Adipocyte (in vitro differentiated cells): ENCODE data around the gene DUSP8.

ENCODE experiments used
- DNase-seq: peaks from one replicate; pipeline ENCODE4 v3.0.0-alpha.2; 2015; ENCODE audit warnings: low read depth
- H3K27me3 ChIP-seq: replicated peaks from 2 replicates; pipeline ENCODE4 v1.7.0; 2013; ENCODE audit warnings: mild to moderate bottlenecking, low read length, moderate library complexity; ENCODE audit not compliant: control insufficient read depth, insufficient read depth
- H3K36me3 ChIP-seq: 2 replicates; pipeline ENCODE4 v1.7.0; 2013; ENCODE audit warnings: low read length, mild to moderate bottlenecking, moderate library complexity; ENCODE audit not compliant: control insufficient read depth, insufficient read depth, severe bottlenecking
- H3K4me1 ChIP-seq: 2 replicates; pipeline ENCODE4 v1.7.0; 2013; ENCODE audit warnings: mild to moderate bottlenecking, low read length, moderate library complexity; ENCODE audit not compliant: control insufficient read depth, insufficient read depth
- H3K4me3 ChIP-seq: 2 replicates; pipeline ENCODE4 v1.7.0; 2013; ENCODE audit warnings: mild to moderate bottlenecking, low read length, moderate library complexity
- H3K9ac ChIP-seq: 2 replicates; pipeline ENCODE4 v1.7.0; 2013; ENCODE audit warnings: mild to moderate bottlenecking, low read length, moderate library complexity
- H3K9me3 ChIP-seq: 2 replicates; pipeline ENCODE4 v1.7.0; 2013; ENCODE audit warnings: mild to moderate bottlenecking, low read length, moderate library complexity; ENCODE audit not compliant: control insufficient read depth

The DUSP8 gene

DNA sequence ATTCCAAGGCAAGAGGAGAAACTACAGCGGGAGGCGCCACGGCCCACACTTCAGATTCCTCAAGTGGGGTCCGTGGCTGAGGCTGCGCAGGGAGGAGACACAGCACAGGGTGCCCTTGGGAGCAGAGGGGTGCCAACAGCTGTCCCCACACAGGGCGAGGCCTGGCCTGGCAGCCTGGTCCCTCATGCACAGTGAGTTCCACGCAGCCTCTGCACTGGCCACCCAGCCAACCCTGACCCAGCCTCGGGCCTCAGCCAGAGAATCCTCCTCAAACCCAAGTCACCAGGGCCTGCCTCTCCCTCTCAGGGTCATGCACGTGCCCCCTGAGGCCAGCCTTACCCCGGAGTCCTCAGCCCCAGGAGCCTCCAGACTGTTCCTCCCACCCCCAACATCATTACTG lies 63.1 kb downstream of the DUSP8 start:
- H3K4me1 ChIP-seq, result peaks cover 7% of the 10 kb centered on the region
- H3K36me3 ChIP-seq, result no peaks in the 10 kb centered on the region
- no peak overlapping the region for H3K9ac ChIP-seq
- no peaks in the 10 kb centered on the region for H3K9me3 ChIP-seq
- H3K27me3 ChIP-seq, result no peaks in the 10 kb centered on the region
- H3K4me3 ChIP-seq, result no peak overlapping the region
- DNase-seq, result no peak

DNA sequence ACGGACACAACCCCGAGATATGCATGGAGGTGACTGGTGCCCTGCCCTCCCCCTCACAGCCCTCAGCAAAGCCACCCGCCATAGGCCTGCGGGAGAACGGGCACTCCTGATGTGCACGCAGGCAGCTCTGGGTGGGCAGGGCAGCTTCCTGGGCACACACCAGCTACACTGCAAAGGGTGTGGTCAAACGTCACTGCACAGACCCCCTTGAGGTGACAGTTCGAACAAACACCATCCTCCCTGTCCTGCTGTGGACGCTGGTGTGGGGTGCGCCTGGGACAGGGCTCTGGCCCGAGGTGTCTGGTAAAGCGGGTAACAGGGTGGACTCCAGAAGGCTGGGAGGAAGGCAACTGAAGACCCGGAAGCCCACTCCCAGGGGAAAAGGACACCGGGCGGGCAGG lies 63.6 kb downstream of the DUSP8 start:
- Histone ChIP-seq H3K4me3 (no peak overlapping the region), H3K27me3 (no peaks in the 10 kb centered on the region), H3K9me3 (no peaks in the 10 kb centered on the region), H3K9ac (no peak overlapping the region), H3K36me3 (no peaks in the 10 kb centered on the region), H3K4me1 (peaks cover 7% of the 10 kb centered on the region)
- DNase-seq, result no peak

DNA sequence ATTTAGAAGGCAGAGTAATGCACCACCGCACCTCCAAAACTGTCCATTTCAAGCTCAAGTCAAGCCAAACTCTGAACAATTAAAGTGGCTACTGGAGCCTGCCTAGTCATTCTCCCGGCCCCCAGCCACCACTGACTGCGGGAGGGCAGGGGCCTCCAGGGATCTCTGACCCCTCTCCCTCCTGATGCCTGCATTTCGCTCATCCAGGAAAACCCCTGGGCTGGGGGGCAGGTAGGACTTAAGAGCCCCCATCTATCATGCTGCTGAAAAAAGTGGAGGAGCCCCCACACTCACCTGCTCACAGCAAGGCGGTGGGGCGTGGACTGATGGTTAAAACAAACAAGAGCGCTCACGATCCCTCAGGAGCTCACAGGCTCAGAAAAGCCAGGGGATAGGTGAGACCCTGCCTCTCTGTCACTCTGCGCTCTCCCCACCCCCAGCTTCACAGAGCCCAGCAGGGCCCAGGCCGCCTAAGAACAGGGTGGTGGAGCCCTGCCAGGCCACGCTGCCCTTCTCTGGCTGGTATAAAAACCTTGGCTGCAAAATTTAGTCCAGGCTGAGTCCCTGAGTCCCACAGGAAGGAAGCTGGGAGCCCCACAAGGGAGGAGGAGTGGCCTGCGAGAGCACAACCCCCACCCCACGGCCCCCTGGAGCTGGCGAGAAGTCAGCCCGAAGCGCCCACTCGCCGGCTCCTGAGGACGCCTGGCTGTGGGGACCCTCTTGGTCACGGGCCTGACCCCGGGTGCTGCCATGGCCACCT lies 64.5 kb downstream of the DUSP8 start:
- no peak for DNase-seq
- H3K9ac ChIP-seq, result no peak overlapping the region
- H3K4me3 ChIP-seq, result no peak overlapping the region
- H3K27me3 ChIP-seq, result no peaks in the 10 kb centered on the region
- H3K36me3 ChIP-seq, result no peaks in the 10 kb centered on the region
- H3K4me1 ChIP-seq, result peaks cover 7% of the 10 kb centered on the region
- H3K9me3 ChIP-seq, result no peaks in the 10 kb centered on the region

DNA sequence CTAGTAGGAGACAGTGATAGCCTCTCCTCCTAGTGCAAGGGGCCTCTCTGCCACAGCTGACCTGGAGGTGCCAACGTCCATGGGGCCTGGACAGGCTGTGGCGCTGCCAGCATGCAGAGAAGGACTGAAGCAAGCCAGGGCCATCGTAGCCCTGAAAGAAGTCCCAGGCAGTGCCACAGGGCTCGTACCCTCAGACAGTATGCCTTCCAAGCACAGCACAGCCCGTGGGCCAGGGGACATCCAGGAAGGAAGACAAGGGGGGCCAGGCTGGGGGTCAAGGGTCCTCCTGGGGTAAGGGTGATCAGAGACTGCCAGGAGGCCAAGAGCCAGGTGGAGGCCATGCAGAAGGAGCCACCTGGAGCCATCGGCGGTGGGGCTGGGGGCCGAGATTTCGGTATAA lies 65.1 kb downstream of the DUSP8 start:
- H3K4me3 ChIP-seq, result no peak overlapping the region
- H3K36me3 ChIP-seq, result no peaks in the 10 kb centered on the region
- H3K27me3 ChIP-seq, result no peaks in the 10 kb centered on the region
- H3K4me1 ChIP-seq, result peaks cover 7% of the 10 kb centered on the region
- DNase-seq, result no peak
- H3K9me3 ChIP-seq, result no peaks in the 10 kb centered on the region
- no peak overlapping the region for H3K9ac ChIP-seq

DNA sequence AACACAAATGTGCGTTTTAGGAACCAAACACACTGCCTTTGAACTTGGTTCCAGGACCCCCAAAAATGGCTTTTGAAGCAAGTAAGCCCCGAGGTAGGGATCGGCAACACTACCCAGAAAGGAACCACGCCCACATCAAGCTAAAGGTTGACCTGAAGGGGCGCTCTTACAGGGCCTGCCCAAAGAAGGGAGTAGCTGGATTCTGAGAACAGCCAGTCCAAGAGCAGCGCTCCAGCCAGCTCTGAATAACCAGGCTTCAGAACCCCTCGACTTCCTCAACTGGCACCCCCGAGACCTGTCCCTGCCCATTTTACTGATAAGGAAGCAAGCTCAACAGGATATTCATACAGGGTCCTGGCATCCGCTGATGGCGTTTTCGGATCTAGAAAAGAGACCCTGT lies 66.6 kb downstream of the DUSP8 start:
- peaks cover 7% of the 10 kb centered on the region for H3K4me1 ChIP-seq
- DNase-seq, result no peak
- no peak overlapping the region for H3K4me3 ChIP-seq

DNA sequence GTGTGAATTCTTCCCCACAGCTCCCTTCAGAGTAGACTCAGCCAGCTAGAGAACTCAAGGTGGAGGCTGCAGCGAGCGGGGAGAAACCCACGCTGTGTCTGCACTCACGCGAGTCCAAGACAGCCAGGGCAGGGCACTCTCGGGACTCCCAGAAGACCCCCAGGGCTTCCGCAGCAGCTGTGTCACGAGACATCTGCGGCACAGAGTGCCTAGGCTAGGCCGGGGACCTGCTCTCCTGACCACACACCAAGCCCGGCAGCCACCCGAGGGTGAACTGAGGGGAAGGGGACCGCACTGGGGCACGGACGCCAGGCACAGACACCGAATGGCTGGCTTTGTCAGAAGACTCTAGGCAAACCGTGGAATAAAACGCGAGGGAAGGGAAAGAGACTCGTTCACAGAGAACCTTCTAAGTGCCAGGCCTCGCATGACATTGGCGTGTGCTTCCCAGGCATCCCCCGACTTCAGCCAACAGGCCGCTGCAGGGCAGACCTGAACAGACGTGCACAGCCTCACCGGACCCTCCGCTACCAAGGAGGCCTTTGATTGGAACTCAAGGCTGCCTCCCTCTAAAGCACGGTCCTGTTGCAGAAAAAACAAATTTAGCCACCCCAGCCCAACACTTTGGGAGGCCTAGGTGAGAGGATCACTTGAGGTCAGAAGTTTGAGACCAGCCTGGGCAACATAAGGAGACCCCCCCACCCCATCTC lies 67.3 kb downstream of the DUSP8 start:
- no peak for DNase-seq
- no peaks in the 10 kb centered on the region for H3K36me3 ChIP-seq
- no peak overlapping the region for H3K9ac ChIP-seq
- no peaks in the 10 kb centered on the region for H3K27me3 ChIP-seq
- H3K4me1 ChIP-seq, result peaks cover 7% of the 10 kb centered on the region
- H3K9me3 ChIP-seq, result no peaks in the 10 kb centered on the region
- H3K4me3 ChIP-seq, result no peak overlapping the region

More for the DNA sequence above, 66.6 kb downstream of the DUSP8 start:
- Histone ChIP-seq H3K9ac (no peak overlapping the region), H3K36me3 (no peaks in the 10 kb centered on the region), H3K27me3 (no peaks in the 10 kb centered on the region), H3K9me3 (no peaks in the 10 kb centered on the region)

DNA sequence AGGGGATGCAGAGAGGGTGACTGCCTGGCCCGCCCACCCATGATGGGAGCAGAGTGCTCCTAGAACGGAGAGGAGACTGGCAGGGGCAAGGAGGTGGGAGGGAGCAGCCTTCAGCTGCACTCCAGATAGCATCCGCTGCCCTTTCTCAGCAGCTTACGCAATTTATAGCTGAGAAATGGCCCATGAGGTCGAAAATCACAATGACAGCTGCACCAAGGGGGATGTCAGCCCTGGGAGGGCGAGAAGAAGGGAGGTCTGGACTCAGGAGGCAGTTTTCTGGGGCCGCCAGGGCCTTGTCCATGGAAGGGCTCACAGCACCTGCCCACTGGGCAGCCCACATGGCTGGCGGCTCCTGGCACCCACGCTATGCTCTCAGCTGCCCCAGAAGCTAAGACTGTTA lies 67.9 kb downstream of the DUSP8 start:
- H3K27me3 ChIP-seq, result no peaks in the 10 kb centered on the region
- peaks cover 7% of the 10 kb centered on the region for H3K4me1 ChIP-seq
- no peak overlapping the region for H3K4me3 ChIP-seq
- no peak overlapping the region for H3K9ac ChIP-seq
- peaks cover 3% of the 10 kb centered on the region for H3K36me3 ChIP-seq
- no peak for DNase-seq
- H3K9me3 ChIP-seq, result no peaks in the 10 kb centered on the region
